Measurements from ENCODE around the gene STK4. TPM values are rescaled to one million over a fixed set of nuclear protein-coding genes. Genes with fewer than 3 reads are reported as not detected.
A peak's percentile ranks its signal among the peaks of the same experiment; 100 is the strongest.

Gene STK4
- total RNA-seq, 1 donor from 2014 or later = 34.8 TPM

DNA sequence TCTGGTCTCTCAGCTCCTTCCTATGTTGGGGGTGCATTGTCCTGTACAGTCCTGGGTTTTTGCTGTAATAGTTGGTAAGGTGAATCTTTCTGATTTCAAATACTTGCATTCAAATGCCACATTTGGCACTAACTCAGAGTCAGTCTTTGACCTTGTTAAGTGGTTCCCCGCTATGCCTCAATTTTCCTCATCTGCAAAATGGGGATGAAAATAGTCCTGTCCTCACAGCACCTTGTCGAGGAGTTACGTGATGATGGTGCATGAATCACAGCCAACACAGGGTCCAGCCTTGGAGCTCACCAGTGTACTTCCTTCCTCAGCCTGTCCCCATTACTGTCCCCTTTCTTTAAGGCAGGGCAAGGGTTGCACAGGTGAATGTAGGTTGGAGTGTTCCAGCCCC is 147.6 kb downstream of the STK4 start:
- Histone ChIP-seq H3K4me3 (ENCODE audit: low read depth, low read length) (no peak overlapping the region), H3K27me3 (ENCODE audit: control insufficient read depth, insufficient read depth, low read length) (peaks cover 3% of the 10 kb centered on the region), H3K36me3 (ENCODE audit: control insufficient read depth, insufficient read depth, low read length) (no peaks in the 10 kb centered on the region)
- DNase-seq (ENCODE audit: low read depth) (no peak), FAIRE-seq (no peak)
- TF ChIP-seq CTCF (IDR thresholded peaks at IDR 0.05; ENCODE audit: insufficient read depth, low read length, severe bottlenecking) = no peak

GRCh38 chr20:45114465-45115385 is 148.4 kb downstream of the STK4 start, which contains the start of gene WFDC5:
Gene WFDC5, minus strand, starts transcription at chr20:45115174. Its CDS starts 91 bp downstream, at chr20:45115083.
- DNase-seq (ENCODE audit: low read depth) (peak; percentile 95), FAIRE-seq (no peak)
- no peak for TF ChIP-seq CTCF (IDR thresholded peaks at IDR 0.05; ENCODE audit: insufficient read depth, low read length, severe bottlenecking)
- peak within 1 kb of the TSS; percentile 5 for H3K4me3 ChIP-seq (ENCODE audit: low read depth, low read length)
- no peaks in the 10 kb centered on the region for H3K36me3 ChIP-seq (ENCODE audit: control insufficient read depth, insufficient read depth, low read length)
- H3K27me3 ChIP-seq (ENCODE audit: control insufficient read depth, insufficient read depth, low read length) = peaks cover 2% of the 10 kb centered on the region

DNA sequence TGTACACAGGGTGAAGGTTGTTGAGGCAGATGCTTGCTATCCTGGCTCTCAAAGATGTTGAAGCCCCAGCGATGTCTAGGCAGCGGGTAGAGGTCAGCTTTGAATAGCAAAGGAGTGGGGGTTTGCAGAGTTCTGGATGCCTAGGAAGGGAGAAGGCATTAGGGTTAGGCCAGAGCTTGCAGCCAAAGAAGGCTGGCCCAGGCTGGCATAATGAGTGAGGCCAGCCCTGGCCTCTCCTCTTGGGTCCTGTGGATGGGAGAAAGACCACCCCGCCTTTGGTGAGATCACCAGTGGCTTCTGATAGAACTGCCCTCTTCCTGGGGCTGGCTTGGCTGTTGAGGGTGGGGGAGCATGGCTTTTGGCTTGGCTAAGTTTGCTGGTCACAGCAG is 149.1 kb downstream of the STK4 start:
- Histone ChIP-seq H3K27me3 (ENCODE audit: control insufficient read depth, insufficient read depth, low read length) (peaks cover 1% of the 10 kb centered on the region), H3K4me3 (ENCODE audit: low read depth, low read length) (no peak overlapping the region), H3K36me3 (ENCODE audit: control insufficient read depth, insufficient read depth, low read length) (no peaks in the 10 kb centered on the region)
- FAIRE-seq (no peak), DNase-seq (ENCODE audit: low read depth) (no peak)
- no peak for TF ChIP-seq CTCF (IDR thresholded peaks at IDR 0.05; ENCODE audit: insufficient read depth, low read length, severe bottlenecking)

GRCh38 chr20:45115829-45116228 is 149.5 kb downstream of the STK4 start:
- peaks cover 1% of the 10 kb centered on the region for H3K27me3 ChIP-seq (ENCODE audit: control insufficient read depth, insufficient read depth, low read length)
- FAIRE-seq = no peak
- no peak for DNase-seq (ENCODE audit: low read depth)
- H3K36me3 ChIP-seq (ENCODE audit: control insufficient read depth, insufficient read depth, low read length) = no peaks in the 10 kb centered on the region
- no peak overlapping the region for H3K4me3 ChIP-seq (ENCODE audit: low read depth, low read length)
- no peak for TF ChIP-seq CTCF (IDR thresholded peaks at IDR 0.05; ENCODE audit: insufficient read depth, low read length, severe bottlenecking)

DNA sequence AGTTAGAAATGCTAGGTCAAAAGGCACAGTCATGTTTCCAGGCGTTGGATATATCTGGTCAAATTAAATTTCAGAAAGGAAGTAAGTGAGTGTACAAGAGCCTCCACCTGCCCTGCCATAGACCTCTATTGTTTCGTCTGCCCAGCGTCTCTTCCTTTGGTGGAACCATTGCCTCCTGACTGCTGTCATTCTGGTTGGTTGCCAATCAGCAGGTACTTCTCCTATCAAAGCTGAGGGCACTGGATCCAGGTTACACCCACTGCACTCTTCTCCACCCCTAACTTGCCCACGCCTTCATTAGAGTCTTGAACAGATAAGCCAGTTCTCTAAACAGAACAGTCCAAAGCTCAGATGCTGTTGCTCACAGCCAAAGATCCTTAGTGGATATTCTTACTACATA is 151.3 kb downstream of the STK4 start:
- H3K4me3 ChIP-seq (ENCODE audit: low read depth, low read length) = no peak overlapping the region
- no peak for DNase-seq (ENCODE audit: low read depth)
- no peaks in the 10 kb centered on the region for H3K36me3 ChIP-seq (ENCODE audit: control insufficient read depth, insufficient read depth, low read length)
- TF ChIP-seq CTCF (IDR thresholded peaks at IDR 0.05; ENCODE audit: insufficient read depth, low read length, severe bottlenecking) = no peak
- no peak for FAIRE-seq
- peaks cover under 1% of the 10 kb centered on the region for H3K27me3 ChIP-seq (ENCODE audit: control insufficient read depth, insufficient read depth, low read length)

Data from bronchial epithelial cell (primary cell).